ENCODE measurements around the gene EMC6. TPM values are rescaled to one million over a fixed set of nuclear protein-coding genes. Genes with fewer than 3 reads are reported as not detected.

EMC6 gene
- total and polyA plus RNA-seq, 9 donors = 16.8 to 47.1 (median 37.0) TPM

- Histone ChIP-seq H3K27me3 (ENCODE audit: control insufficient read depth, insufficient read depth, low read length) (peaks cover 26% of the 10 kb centered on the region), H3K9me3 (replicated peaks; ENCODE audit: control insufficient read depth, low read depth, low read length) (no peaks in the 10 kb centered on the region), H3K27ac (ENCODE audit: low read length) (no peak overlapping the region), H3K4me1 (ENCODE audit: control insufficient read depth, insufficient read depth, low read length) (peaks cover 27% of the 10 kb centered on the region), H3K36me3 (ENCODE audit: control insufficient read depth, insufficient read depth, low read length) (no peaks in the 10 kb centered on the region), H3K4me3 (ENCODE audit: low read length) (no peak overlapping the region)
- DNase-seq = no peak
- WGBS (ENCODE audit: insufficient coverage) = 24% methylated on average over 12 of the region's 22 CpGs
These were observed 21.6 kb downstream of the EMC6 start for GRCh38 chr17:3690094-3690715.

DNA sequence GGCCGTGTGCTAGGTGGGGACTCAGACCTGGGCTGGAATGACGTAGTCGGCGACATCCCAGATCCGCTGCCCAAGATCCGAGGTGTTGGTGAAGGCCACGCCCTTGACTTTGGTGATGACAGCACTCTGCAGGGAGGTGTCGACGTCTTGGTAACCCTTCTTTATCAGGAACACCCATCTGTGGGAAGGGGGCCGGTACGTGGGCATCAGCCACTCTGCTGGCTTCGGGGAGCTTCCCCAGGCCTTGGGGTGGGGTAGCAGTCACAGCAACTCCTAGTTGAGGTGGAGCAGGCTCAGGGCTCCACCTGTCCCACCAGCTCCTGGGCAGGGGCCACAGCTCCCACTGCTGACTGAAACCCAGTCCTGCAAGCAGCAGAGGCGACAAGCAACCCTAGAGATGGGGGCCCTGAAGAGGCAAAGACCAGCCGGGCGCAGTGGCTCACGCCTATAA, 23.0 kb downstream of the EMC6 start:
- no peak overlapping the region for H3K27ac ChIP-seq (ENCODE audit: low read length)
- no peaks in the 10 kb centered on the region for H3K36me3 ChIP-seq (ENCODE audit: control insufficient read depth, insufficient read depth, low read length)
- H3K4me3 ChIP-seq (ENCODE audit: low read length) = no peak overlapping the region
- no peaks in the 10 kb centered on the region for H3K9me3 ChIP-seq (replicated peaks; ENCODE audit: control insufficient read depth, low read depth, low read length)
- DNase-seq = no peak
- 82% methylated on average over 13 of the region's 16 CpGs for WGBS (ENCODE audit: insufficient coverage)
- H3K4me1 ChIP-seq (ENCODE audit: control insufficient read depth, insufficient read depth, low read length) = peaks cover 31% of the 10 kb centered on the region
- peaks cover 39% of the 10 kb centered on the region for H3K27me3 ChIP-seq (ENCODE audit: control insufficient read depth, insufficient read depth, low read length)

DNA sequence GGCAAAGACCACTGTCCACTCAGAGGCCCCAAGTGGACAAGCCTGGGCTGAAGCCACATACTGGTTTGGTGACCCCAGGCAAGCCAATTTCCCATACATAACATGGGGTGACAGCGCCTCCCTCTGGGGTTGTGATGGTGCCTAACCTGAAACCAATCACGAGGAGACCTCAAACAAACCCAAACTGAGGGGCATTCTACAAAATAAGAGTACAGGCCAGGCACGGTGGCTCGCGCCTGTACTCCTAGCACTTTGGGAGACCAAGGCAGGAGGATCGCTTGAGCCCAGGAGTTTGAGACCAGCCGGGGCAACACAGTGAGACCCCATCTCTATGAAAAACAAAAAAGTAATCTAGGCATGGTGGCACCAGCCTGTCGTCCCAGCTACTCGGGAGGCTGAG, 23.7 kb downstream of the EMC6 start:
- peaks cover 46% of the 10 kb centered on the region for H3K27me3 ChIP-seq (ENCODE audit: control insufficient read depth, insufficient read depth, low read length)
- no peak overlapping the region for H3K27ac ChIP-seq (ENCODE audit: low read length)
- H3K4me1 ChIP-seq (ENCODE audit: control insufficient read depth, insufficient read depth, low read length) = peaks cover 31% of the 10 kb centered on the region
- no peak overlapping the region for H3K4me3 ChIP-seq (ENCODE audit: low read length)
- 83% methylated on average over 8 of the region's 9 CpGs for WGBS (ENCODE audit: insufficient coverage)
- DNase-seq = no peak
- no peaks in the 10 kb centered on the region for H3K36me3 ChIP-seq (ENCODE audit: control insufficient read depth, insufficient read depth, low read length)
- H3K9me3 ChIP-seq (replicated peaks; ENCODE audit: control insufficient read depth, low read depth, low read length) = no peaks in the 10 kb centered on the region

GRCh38 chr17:3693141-3693540, 24.5 kb downstream of the EMC6 start:
- Histone ChIP-seq H3K27me3 (ENCODE audit: control insufficient read depth, insufficient read depth, low read length) (peaks cover 52% of the 10 kb centered on the region), H3K36me3 (ENCODE audit: control insufficient read depth, insufficient read depth, low read length) (peaks cover 3% of the 10 kb centered on the region), H3K9me3 (replicated peaks; ENCODE audit: control insufficient read depth, low read depth, low read length) (peaks cover 3% of the 10 kb centered on the region), H3K4me3 (ENCODE audit: low read length) (no peak overlapping the region), H3K4me1 (ENCODE audit: control insufficient read depth, insufficient read depth, low read length) (peaks cover 29% of the 10 kb centered on the region), H3K27ac (ENCODE audit: low read length) (no peak overlapping the region)
- no peak for DNase-seq
- 69% methylated on average over 2 of the region's 4 CpGs for WGBS (ENCODE audit: insufficient coverage)

GRCh38 chr17:3693829-3694231, 25.2 kb downstream of the EMC6 start:
- Histone ChIP-seq H3K4me1 (ENCODE audit: control insufficient read depth, insufficient read depth, low read length) (peaks cover 28% of the 10 kb centered on the region), H3K27me3 (ENCODE audit: control insufficient read depth, insufficient read depth, low read length) (peaks cover 56% of the 10 kb centered on the region), H3K27ac (ENCODE audit: low read length) (peak overlapping the region; percentile 91), H3K4me3 (ENCODE audit: low read length) (no peak overlapping the region), H3K9me3 (replicated peaks; ENCODE audit: control insufficient read depth, low read depth, low read length) (peaks cover 6% of the 10 kb centered on the region), H3K36me3 (ENCODE audit: control insufficient read depth, insufficient read depth, low read length) (peaks cover 10% of the 10 kb centered on the region)
- no peak for DNase-seq
- 79% methylated on average over 7 of the region's 9 CpGs for WGBS (ENCODE audit: insufficient coverage)

GRCh38 chr17:3695129-3695722, 26.6 kb downstream of the EMC6 start:
- H3K27me3 ChIP-seq (ENCODE audit: control insufficient read depth, insufficient read depth, low read length) = peaks cover 56% of the 10 kb centered on the region
- peaks cover 10% of the 10 kb centered on the region for H3K36me3 ChIP-seq (ENCODE audit: control insufficient read depth, insufficient read depth, low read length)
- peaks cover 6% of the 10 kb centered on the region for H3K9me3 ChIP-seq (replicated peaks; ENCODE audit: control insufficient read depth, low read depth, low read length)
- 9% methylated on average over 12 of the region's 17 CpGs for WGBS (ENCODE audit: insufficient coverage)
- peak overlapping the region; percentile 51 for H3K4me3 ChIP-seq (ENCODE audit: low read length)
- H3K4me1 ChIP-seq (ENCODE audit: control insufficient read depth, insufficient read depth, low read length) = peaks cover 25% of the 10 kb centered on the region
- DNase-seq = peak; percentile 77
- H3K27ac ChIP-seq (ENCODE audit: low read length) = peak overlapping the region; percentile 91

DNA sequence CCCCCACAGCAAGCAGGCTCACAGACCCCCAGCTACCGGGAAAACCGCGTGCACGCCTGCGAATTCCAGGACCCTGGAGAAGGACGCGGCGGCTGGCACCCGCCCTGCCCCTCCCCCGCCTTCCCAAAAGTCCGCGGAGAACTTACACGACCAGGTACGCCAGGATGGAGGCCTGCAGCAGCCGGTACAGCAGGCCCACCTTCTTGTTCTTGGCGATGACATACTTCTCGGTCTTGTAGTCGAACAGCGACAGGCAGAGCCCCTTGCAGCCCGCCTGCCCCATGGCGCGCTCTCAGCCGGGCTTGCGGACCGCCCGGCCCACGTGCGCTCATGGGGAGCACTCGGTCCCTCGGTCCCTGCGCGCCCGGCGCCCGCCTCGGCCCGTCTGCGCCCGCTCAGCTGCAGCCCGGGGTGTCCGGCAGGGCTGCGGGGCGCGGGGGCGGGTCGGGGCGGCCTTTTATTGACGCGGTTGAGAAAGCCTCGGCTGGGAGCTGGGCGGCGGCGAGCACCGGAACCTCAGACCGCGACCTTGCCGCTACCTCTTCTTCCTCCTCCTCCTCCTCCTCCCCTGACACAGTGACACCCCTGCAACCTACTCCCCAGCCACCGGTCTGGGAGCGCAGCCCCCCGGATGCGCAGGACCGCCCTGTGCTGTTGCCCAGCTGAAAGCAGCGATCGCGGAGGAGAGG, 27.3 kb downstream of the EMC6 start, which contains the start of gene P2RX5:
Gene P2RX5, minus strand, starts transcription at position 433 of the 689 bp plus-strand sequence. Its CDS starts 150 bp downstream, at position 283.
- no peak for DNase-seq
- WGBS (ENCODE audit: insufficient coverage) = under 1% methylated on average over 57 of the region's 65 CpGs
- H3K27ac ChIP-seq (ENCODE audit: low read length) = peak within 1 kb of the TSS; percentile 91
- H3K4me1 ChIP-seq (ENCODE audit: control insufficient read depth, insufficient read depth, low read length) = peaks cover 22% of the 10 kb centered on the region
- peaks cover 56% of the 10 kb centered on the region for H3K27me3 ChIP-seq (ENCODE audit: control insufficient read depth, insufficient read depth, low read length)
- H3K4me3 ChIP-seq (ENCODE audit: low read length) = peak within 1 kb of the TSS; percentile 52
- peaks cover 6% of the 10 kb centered on the region for H3K9me3 ChIP-seq (replicated peaks; ENCODE audit: control insufficient read depth, low read depth, low read length)
- peaks cover 12% of the 10 kb centered on the region for H3K36me3 ChIP-seq (ENCODE audit: control insufficient read depth, insufficient read depth, low read length)

DNA sequence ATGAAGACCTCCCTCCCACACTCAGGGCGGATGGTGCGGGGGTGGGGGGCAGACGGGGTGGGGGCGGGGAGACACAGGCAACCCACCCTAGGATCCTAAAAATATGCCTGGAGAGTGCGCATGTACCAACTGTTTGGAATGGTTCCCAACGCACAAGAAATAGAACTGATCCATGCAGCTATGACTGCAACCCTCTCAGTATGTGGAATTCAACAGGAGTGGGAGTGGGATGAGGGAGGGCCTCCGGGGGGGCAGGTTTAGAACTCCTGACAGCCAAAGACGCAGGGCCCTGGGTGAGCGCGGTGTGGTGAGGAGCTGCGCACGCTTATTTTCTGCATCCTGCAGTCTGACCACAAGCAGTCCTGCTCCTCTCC, 28.5 kb downstream of the EMC6 start:
- Histone ChIP-seq H3K36me3 (ENCODE audit: control insufficient read depth, insufficient read depth, low read length) (peaks cover 15% of the 10 kb centered on the region), H3K4me1 (ENCODE audit: control insufficient read depth, insufficient read depth, low read length) (peaks cover 22% of the 10 kb centered on the region), H3K9me3 (replicated peaks; ENCODE audit: control insufficient read depth, low read depth, low read length) (peaks cover 6% of the 10 kb centered on the region), H3K27ac (ENCODE audit: low read length) (peak overlapping the region; percentile 90), H3K4me3 (ENCODE audit: low read length) (peak overlapping the region; percentile 52), H3K27me3 (ENCODE audit: control insufficient read depth, insufficient read depth, low read length) (peaks cover 56% of the 10 kb centered on the region)
- WGBS (ENCODE audit: insufficient coverage) = 78% methylated on average over 4 of the region's 12 CpGs
- DNase-seq = peak; percentile 68

GRCh38 chr17:3698139-3698538, 29.5 kb downstream of the EMC6 start:
- Histone ChIP-seq H3K4me1 (ENCODE audit: control insufficient read depth, insufficient read depth, low read length) (peaks cover 22% of the 10 kb centered on the region), H3K9me3 (replicated peaks; ENCODE audit: control insufficient read depth, low read depth, low read length) (peaks cover 6% of the 10 kb centered on the region), H3K36me3 (ENCODE audit: control insufficient read depth, insufficient read depth, low read length) (peaks cover 15% of the 10 kb centered on the region), H3K4me3 (ENCODE audit: low read length) (no peak overlapping the region), H3K27me3 (ENCODE audit: control insufficient read depth, insufficient read depth, low read length) (peaks cover 50% of the 10 kb centered on the region), H3K27ac (ENCODE audit: low read length) (no peak overlapping the region)
- no peak for DNase-seq
- 100% methylated on average over 1 of the region's 4 CpGs for WGBS (ENCODE audit: insufficient coverage)

- DNase-seq = no peak
- Histone ChIP-seq H3K27me3 (ENCODE audit: control insufficient read depth, insufficient read depth, low read length) (peaks cover 34% of the 10 kb centered on the region), H3K4me1 (ENCODE audit: control insufficient read depth, insufficient read depth, low read length) (peaks cover 9% of the 10 kb centered on the region), H3K4me3 (ENCODE audit: low read length) (no peak overlapping the region), H3K27ac (ENCODE audit: low read length) (no peak overlapping the region), H3K9me3 (replicated peaks; ENCODE audit: control insufficient read depth, low read depth, low read length) (peaks cover 6% of the 10 kb centered on the region), H3K36me3 (ENCODE audit: control insufficient read depth, insufficient read depth, low read length) (peaks cover 15% of the 10 kb centered on the region)
- WGBS (ENCODE audit: insufficient coverage) = 85% methylated on average over 4 of the region's 4 CpGs
These were observed 31.3 kb downstream of the EMC6 start for GRCh38 chr17:3699951-3700350.

Measured in muscle of leg (tissue), 11 donors.